HepG2 (cell line): ENCODE data around the gene VPS54. TPM values are rescaled to one million over a fixed set of nuclear protein-coding genes. Genes with fewer than 3 reads are reported as not detected.

ENCODE experiments used
- ATF3 ChIP-seq: sonication (generic); formaldehyde crosslinking; IDR thresholded peaks from 2 replicates; pipeline ENCODE4 v1.4.0; 2020; ENCODE audit warnings: missing genetic modification reagents
- BCL6 ChIP-seq: IDR thresholded peaks from 2 replicates; pipeline ENCODE4 v1.6.1; 2016; ENCODE audit warnings: missing genetic modification reagents, missing compliant biosample characterization
- CAMTA2 ChIP-seq: sonication (generic); formaldehyde crosslinking; IDR thresholded peaks from 2 replicates; pipeline ENCODE4 v1.4.0; 2020; ENCODE audit warnings: mild to moderate bottlenecking, missing genetic modification reagents, borderline replicate concordance
- CHD4 ChIP-seq: fragments of 200-600 bp; sonication (generic); IDR thresholded peaks from 2 replicates; pipeline ENCODE4 v1.7.0; 2017; ENCODE audit warnings: mild to moderate bottlenecking, low read length, borderline replicate concordance
- DDIT3 ChIP-seq: sonication (generic); formaldehyde crosslinking; IDR thresholded peaks from 2 replicates; pipeline ENCODE4 v1.4.0; 2020; ENCODE audit warnings: mild to moderate bottlenecking, missing genetic modification reagents
- GTF3A ChIP-seq: sonication (generic); formaldehyde crosslinking; conservative IDR thresholded peaks from 2 replicates; pipeline ENCODE4 v1.4.0; 2020; ENCODE audit warnings: mild to moderate bottlenecking, missing genetic modification reagents
- HOXA7 ChIP-seq: sonication (generic); formaldehyde crosslinking; IDR thresholded peaks from 2 replicates; pipeline ENCODE4 v1.8.1; 2022; ENCODE audit warnings: mild to moderate bottlenecking, missing genetic modification reagents, moderate library complexity
- IKZF4 ChIP-seq: sonication (generic); formaldehyde crosslinking; IDR thresholded peaks from 2 replicates; pipeline ENCODE4 v1.5.1; 2020; ENCODE audit warnings: borderline replicate concordance, mild to moderate bottlenecking, low read depth, missing genetic modification reagents; ENCODE audit errors: not compliant biosample characterization
- KAT7 ChIP-seq: IDR thresholded peaks from 2 replicates; pipeline ENCODE4 v1.6.1; 2018; ENCODE audit warnings: borderline replicate concordance, missing compliant biosample characterization
- ONECUT2 ChIP-seq: sonication (generic); formaldehyde crosslinking; IDR thresholded peaks from 2 replicates; pipeline ENCODE4 v1.4.0; 2020; ENCODE audit warnings: missing genetic modification reagents
- SMAD9 ChIP-seq: sonication (generic); formaldehyde crosslinking; IDR thresholded peaks from 2 replicates; pipeline ENCODE4 v1.5.1; 2020; ENCODE audit warnings: mild to moderate bottlenecking, missing genetic modification reagents
- SRSF4 ChIP-seq: fragments of 200-400 bp; formaldehyde crosslinking; IDR thresholded peaks from one replicate; pipeline ENCODE4 v1.6.1; 2018; ENCODE audit warnings: mild to moderate bottlenecking, low read depth, low read length, moderate library complexity; ENCODE audit not compliant: poor library complexity, severe bottlenecking
- TBX3 ChIP-seq: fragments of 450-650 bp; IDR thresholded peaks from 2 replicates; pipeline ENCODE4 v1.6.1; 2017; ENCODE audit warnings: antibody characterized with exemption, mild to moderate bottlenecking, inconsistent platforms, borderline replicate concordance
- WIZ ChIP-seq: sonication (generic); formaldehyde crosslinking; IDR thresholded peaks from 2 replicates; pipeline ENCODE4 v1.5.1; 2020; ENCODE audit warnings: mild to moderate bottlenecking, missing genetic modification reagents
- ZBTB40 ChIP-seq, 2 experiments: fragments of 450-650 bp in 1 of 2; sonication (generic) in 1 of 2; formaldehyde crosslinking in 1 of 2; IDR thresholded peaks; 2 replicates each; pipeline versions ENCODE4 v1.6.1 to v1.8.0; 2016 to 2022; ENCODE audit warnings: antibody characterized with exemption in 1 of 2, mild to moderate bottlenecking in 1 of 2, missing genetic modification reagents in 1 of 2
- ZNF34 ChIP-seq: sonication (generic); formaldehyde crosslinking; IDR thresholded peaks from 2 replicates; pipeline ENCODE4 v1.4.0; 2020; ENCODE audit warnings: mild to moderate bottlenecking, missing genetic modification reagents, borderline replicate concordance
- ZNF431 ChIP-seq: sonication (generic); formaldehyde crosslinking; IDR thresholded peaks from 2 replicates; pipeline ENCODE4 v1.9.0; 2022; ENCODE audit warnings: missing genetic modification reagents, low read depth, mild to moderate bottlenecking, borderline replicate concordance
- ZNF468 ChIP-seq: sonication (generic); formaldehyde crosslinking; IDR thresholded peaks from 2 replicates; pipeline ENCODE4 v1.8.0; 2022; ENCODE audit warnings: mild to moderate bottlenecking, moderate library complexity, missing genetic modification reagents
- ZNF607 ChIP-seq: sonication (generic); formaldehyde crosslinking; IDR thresholded peaks from 2 replicates; pipeline ENCODE4 v1.5.1; 2020; ENCODE audit warnings: missing genetic modification reagents, mild to moderate bottlenecking, borderline replicate concordance
- ZNF780A ChIP-seq: sonication (generic); formaldehyde crosslinking; IDR thresholded peaks from 2 replicates; pipeline ENCODE4 v1.8.0; 2022; ENCODE audit warnings: mild to moderate bottlenecking, missing genetic modification reagents, moderate library complexity
- polyA plus RNA-seq, 8 experiments: library from polyadenylated mRNA; depleted of rRNA in 3 of 8; stranded (reverse) in 7 of 8; unstranded in 1 of 8; fragments of >200 nt; fragmentation: Illumina TruSeq in 4 of 8; extraction: Trizol in 4 of 8; gene quantifications; 2 replicates each; pipeline versions ENCODE4 v1.2.1 to v1.2.3, GENCODE V29; 2011 to 2016; ENCODE audit warnings: low read depth in 4 of 8, missing spikeins in 1 of 8, mixed read lengths in 1 of 8; ENCODE audit not compliant: insufficient read depth in 1 of 8
- total RNA-seq, 5 experiments: library from RNA; depleted of rRNA; stranded (reverse); fragments of >200 nt; fragmentation: Illumina TruSeq; extraction: Trizol; gene quantifications; 2 replicates each; pipeline ENCODE4 v1.2.3, GENCODE V29; 2016; ENCODE audit warnings: low read depth in 1 of 5

The VPS54 gene
- total and polyA plus RNA-seq, 2 of the 13 experiments (the other 11 are each of a cell fraction or from before 2014, with no cell fraction given): 64.7 to 77.5 TPM

DNA sequence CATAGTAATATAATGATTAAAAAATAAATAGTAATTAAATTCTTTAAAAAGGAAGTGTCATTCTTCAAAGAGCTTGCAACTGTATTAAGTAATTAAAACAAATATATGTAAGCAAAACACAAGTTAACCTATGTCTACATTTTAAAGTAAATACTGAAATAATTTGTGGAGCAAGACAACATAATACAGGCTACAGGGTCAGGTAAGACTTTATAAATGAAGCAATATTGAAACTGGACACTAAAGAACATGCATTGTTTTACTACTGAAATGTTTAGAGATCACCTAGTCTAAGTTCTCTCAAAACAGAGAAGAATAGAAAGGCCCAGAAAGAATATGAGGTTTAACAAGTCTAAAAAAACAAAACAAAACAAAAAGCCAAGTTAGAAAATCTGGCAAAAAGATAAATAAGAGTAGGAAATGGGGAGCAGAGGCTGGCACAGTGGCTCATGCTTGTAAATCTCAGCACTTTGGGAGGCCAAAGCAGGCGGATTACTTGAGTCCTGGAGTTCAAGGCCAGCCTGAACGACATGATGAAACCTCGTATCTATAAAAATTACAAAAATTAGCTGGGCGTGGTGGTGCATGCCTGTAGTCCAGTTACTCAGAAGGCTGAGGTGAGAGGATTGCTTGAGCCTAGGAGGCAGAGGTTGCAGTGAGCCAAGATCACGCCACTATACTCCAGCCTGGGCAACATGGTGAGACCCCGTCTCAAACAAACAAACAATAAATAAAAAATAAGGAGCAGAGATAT, 34.4 kb downstream of the VPS54 start (continued):
- no peak for TF ChIP-seq ONECUT2 (CRISPR knock-in tag)
- TF ChIP-seq ZNF780A (CRISPR knock-in tag): no peak
- peak; percentile 76 for TF ChIP-seq ATF3 (CRISPR knock-in tag)
- no peak for TF ChIP-seq CAMTA2 (CRISPR knock-in tag)
- no peak for TF ChIP-seq ZNF607
- TF ChIP-seq WIZ (CRISPR knock-in tag): no peak
- TF ChIP-seq IKZF4: no peak
- TF ChIP-seq HOXA7 (CRISPR knock-in tag): no peak
- TF ChIP-seq KAT7: peak; percentile 92; the same call in 1 of the 2 replicates
- 0 out of 2 replicates have a peak, but pooled peaks have one; percentile 50 for TF ChIP-seq DDIT3 (CRISPR knock-in tag)
- TF ChIP-seq GTF3A (CRISPR knock-in tag): no peak
- TF ChIP-seq TBX3: peak; percentile 61; the same call in 1 of the 2 replicates
- TF ChIP-seq SMAD9 (CRISPR knock-in tag): no peak
- peak; percentile 71 for TF ChIP-seq BCL6 (CRISPR knock-in tag)
- no peak for TF ChIP-seq SRSF4
- TF ChIP-seq ZNF468 (CRISPR knock-in tag): no peak
- peak; percentile 98 for TF ChIP-seq CHD4
- 0 out of 2 replicates have a peak, but pooled peaks have one; percentile 27 for TF ChIP-seq ZNF34
- no peak for TF ChIP-seq ZBTB40 (IDR thresholded peaks at IDR 0.05)
- TF ChIP-seq ZBTB40 (CRISPR knock-in tag; IDR thresholded peaks at IDR 0.05): no peak
- TF ChIP-seq ZNF431: no peak
